ENCODE results near the gene ANO6.

- TF ChIP-seq, protein P1, sequence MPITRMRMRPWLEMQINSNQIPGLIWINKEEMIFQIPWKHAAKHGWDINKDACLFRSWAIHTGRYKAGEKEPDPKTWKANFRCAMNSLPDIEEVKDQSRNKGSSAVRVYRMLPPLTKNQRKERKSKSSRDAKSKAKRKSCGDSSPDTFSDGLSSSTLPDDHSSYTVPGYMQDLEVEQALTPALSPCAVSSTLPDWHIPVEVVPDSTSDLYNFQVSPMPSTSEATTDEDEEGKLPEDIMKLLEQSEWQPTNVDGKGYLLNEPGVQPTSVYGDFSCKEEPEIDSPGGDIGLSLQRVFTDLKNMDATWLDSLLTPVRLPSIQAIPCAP (CRISPR knock-in tag; IDR thresholded peaks at IDR 0.05) = no peak
- TF ChIP-seq, protein P2, sequence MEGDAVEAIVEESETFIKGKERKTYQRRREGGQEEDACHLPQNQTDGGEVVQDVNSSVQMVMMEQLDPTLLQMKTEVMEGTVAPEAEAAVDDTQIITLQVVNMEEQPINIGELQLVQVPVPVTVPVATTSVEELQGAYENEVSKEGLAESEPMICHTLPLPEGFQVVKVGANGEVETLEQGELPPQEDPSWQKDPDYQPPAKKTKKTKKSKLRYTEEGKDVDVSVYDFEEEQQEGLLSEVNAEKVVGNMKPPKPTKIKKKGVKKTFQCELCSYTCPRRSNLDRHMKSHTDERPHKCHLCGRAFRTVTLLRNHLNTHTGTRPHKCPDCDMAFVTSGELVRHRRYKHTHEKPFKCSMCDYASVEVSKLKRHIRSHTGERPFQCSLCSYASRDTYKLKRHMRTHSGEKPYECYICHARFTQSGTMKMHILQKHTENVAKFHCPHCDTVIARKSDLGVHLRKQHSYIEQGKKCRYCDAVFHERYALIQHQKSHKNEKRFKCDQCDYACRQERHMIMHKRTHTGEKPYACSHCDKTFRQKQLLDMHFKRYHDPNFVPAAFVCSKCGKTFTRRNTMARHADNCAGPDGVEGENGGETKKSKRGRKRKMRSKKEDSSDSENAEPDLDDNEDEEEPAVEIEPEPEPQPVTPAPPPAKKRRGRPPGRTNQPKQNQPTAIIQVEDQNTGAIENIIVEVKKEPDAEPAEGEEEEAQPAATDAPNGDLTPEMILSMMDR (IDR thresholded peaks at IDR 0.05) = no peak
- TF ChIP-seq AFF4 (CRISPR knock-in tag; IDR thresholded peaks at IDR 0.05; ENCODE audit: borderline replicate concordance) (no peak), NR1H2 (CRISPR knock-in tag; IDR thresholded peaks at IDR 0.05) (no peak), ZBTB43 (CRISPR knock-in tag; IDR thresholded peaks at IDR 0.05) (no peak), USF2 (CRISPR knock-in tag; IDR thresholded peaks at IDR 0.05) (no peak), ZNF396 (CRISPR knock-in tag; IDR thresholded peaks at IDR 0.05; ENCODE audit: borderline replicate concordance) (no peak), MYBL2 (CRISPR knock-in tag; IDR thresholded peaks at IDR 0.05) (no peak)
- TF ChIP-seq, protein P3, sequence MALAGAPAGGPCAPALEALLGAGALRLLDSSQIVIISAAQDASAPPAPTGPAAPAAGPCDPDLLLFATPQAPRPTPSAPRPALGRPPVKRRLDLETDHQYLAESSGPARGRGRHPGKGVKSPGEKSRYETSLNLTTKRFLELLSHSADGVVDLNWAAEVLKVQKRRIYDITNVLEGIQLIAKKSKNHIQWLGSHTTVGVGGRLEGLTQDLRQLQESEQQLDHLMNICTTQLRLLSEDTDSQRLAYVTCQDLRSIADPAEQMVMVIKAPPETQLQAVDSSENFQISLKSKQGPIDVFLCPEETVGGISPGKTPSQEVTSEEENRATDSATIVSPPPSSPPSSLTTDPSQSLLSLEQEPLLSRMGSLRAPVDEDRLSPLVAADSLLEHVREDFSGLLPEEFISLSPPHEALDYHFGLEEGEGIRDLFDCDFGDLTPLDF (CRISPR knock-in tag; IDR thresholded peaks at IDR 0.05) = no peak
These were observed 8.0 kb downstream of the ANO6 start for GRCh38 chr12:45223868-45224267.

Measured in WTC11 (cell line).